ENCODE measurements around the gene CDH4. TPM values are rescaled to one million over a fixed set of nuclear protein-coding genes. Genes with fewer than 3 reads are reported as not detected.

Gene CDH4
- total RNA-seq, 2 donors from 2014 or later = 0.05 to 2.2 TPM

DNA sequence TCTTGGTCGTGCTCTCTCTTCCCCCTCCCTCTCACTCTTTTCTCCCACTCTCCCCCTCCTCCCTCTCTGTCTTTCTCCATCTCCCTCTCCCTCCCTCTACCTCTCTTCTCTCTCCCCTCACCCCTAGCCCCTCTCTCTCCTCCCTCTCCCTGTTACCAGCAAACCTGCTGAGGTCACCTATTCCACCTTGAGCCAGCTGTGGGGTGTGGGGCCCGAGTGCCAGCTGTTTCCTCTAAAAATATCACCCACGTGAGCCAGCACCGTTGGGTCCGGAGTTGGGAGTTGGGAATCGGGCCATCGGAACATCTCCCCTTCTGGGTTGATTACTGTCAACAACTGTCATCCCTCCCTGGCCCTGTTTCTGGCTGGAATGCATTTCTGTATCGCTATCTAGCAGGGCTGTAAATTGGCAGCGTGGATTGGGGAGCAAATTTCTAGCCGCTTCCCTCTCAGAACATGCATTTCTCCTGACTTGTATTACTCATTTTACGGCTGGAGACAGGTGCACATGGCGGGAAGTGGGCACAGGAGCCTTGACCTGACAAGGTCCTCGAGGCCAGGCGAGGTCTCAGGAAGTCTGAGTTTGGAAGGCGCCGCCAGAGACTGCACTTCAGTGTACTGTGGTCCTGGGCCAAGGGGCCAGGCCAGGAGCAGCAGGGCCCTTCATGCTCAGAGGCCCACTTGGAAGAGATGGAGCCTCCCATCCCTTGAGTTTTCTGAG is 165.3 kb downstream of the CDH4 start:
- 78% methylated on average over 16 of the region's 16 CpGs for WGBS
- DNase-seq (ENCODE audit: low spot score) = no peak
- TF ChIP-seq POLR2AphosphoS5 (IDR thresholded peaks at IDR 0.05) (no peak), POLR2A (IDR thresholded peaks at IDR 0.05) (no peak)
- TF ChIP-seq, protein P1, sequence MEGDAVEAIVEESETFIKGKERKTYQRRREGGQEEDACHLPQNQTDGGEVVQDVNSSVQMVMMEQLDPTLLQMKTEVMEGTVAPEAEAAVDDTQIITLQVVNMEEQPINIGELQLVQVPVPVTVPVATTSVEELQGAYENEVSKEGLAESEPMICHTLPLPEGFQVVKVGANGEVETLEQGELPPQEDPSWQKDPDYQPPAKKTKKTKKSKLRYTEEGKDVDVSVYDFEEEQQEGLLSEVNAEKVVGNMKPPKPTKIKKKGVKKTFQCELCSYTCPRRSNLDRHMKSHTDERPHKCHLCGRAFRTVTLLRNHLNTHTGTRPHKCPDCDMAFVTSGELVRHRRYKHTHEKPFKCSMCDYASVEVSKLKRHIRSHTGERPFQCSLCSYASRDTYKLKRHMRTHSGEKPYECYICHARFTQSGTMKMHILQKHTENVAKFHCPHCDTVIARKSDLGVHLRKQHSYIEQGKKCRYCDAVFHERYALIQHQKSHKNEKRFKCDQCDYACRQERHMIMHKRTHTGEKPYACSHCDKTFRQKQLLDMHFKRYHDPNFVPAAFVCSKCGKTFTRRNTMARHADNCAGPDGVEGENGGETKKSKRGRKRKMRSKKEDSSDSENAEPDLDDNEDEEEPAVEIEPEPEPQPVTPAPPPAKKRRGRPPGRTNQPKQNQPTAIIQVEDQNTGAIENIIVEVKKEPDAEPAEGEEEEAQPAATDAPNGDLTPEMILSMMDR (IDR thresholded peaks at IDR 0.05) = no peak
- Histone ChIP-seq H3K36me3 (no peaks in the 10 kb centered on the region), H3K9me3 (no peaks in the 10 kb centered on the region), H3K4me1 (replicated peaks) (no peaks in the 10 kb centered on the region), H3K27me3 (replicated peaks; ENCODE audit: insufficient read depth) (no peaks in the 10 kb centered on the region), H3K4me3 (no peak overlapping the region), H3K27ac (no peak overlapping the region)
- intact Hi-C loops (cut with DNase I) = no loop called here

DNA sequence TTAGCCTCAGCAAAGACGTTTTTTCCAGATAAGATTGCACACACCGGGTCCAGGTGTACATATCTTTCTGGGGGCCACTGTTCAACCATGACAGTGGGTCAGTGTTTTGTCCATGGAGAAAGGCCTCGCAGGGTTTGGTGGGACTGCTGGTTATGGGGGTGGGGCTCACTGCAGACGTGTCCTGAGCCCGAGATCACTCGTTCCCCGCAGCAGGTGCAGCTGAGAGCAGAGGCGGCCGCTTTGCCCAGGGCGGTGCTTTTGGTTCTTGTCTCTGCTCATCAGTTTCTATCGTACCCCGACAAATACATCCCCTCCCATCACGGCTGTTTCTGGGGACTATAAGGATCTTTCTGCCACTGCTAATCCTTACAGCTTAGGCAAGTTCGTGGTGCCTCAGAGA is 166.9 kb downstream of the CDH4 start:
- Histone ChIP-seq H3K4me1 (replicated peaks) (no peaks in the 10 kb centered on the region), H3K27me3 (replicated peaks; ENCODE audit: insufficient read depth) (no peaks in the 10 kb centered on the region), H3K9me3 (no peaks in the 10 kb centered on the region), H3K4me3 (no peak overlapping the region), H3K36me3 (no peaks in the 10 kb centered on the region), H3K27ac (no peak overlapping the region)
- DNase-seq (ENCODE audit: low spot score) = no peak
- intact Hi-C loops (cut with DNase I) = no loop called here
- 80% methylated on average over 14 of the region's 14 CpGs for WGBS
- TF ChIP-seq, protein P1 (IDR thresholded peaks at IDR 0.05) = no peak
- no peak for TF ChIP-seq POLR2A (IDR thresholded peaks at IDR 0.05)

DNA sequence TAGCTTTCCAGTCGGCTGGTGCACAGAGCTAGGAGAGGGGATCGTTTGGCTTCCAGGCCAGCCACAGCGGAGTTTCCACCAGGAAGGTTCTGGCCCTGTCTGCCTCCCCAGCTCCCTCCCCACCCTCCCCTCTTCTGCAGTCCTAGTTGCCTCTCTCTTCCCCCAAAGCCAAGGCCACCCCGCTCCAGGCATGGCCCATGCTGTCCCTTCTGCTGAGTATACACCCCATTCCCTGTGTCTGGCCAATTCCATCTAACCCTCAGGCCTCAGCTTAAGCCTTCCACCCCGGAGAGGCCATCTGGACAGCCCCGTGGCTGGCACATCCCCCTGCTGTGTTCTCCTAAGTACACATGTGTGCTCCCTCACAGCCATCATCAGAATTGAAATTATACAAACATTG is 167.4 kb downstream of the CDH4 start:
- no peaks in the 10 kb centered on the region for H3K36me3 ChIP-seq
- intact Hi-C loops (cut with DNase I) = no loop called here
- H3K27me3 ChIP-seq (replicated peaks; ENCODE audit: insufficient read depth) = no peaks in the 10 kb centered on the region
- H3K9me3 ChIP-seq = no peaks in the 10 kb centered on the region
- no peak overlapping the region for H3K4me3 ChIP-seq
- WGBS = 85% methylated on average over 6 of the region's 6 CpGs
- no peak for DNase-seq (ENCODE audit: low spot score)
- no peak overlapping the region for H3K27ac ChIP-seq
- TF ChIP-seq, protein P1 (IDR thresholded peaks at IDR 0.05) = no peak
- TF ChIP-seq POLR2A (IDR thresholded peaks at IDR 0.05) (no peak), POLR2AphosphoS5 (IDR thresholded peaks at IDR 0.05) (no peak)
- no peaks in the 10 kb centered on the region for H3K4me1 ChIP-seq (replicated peaks)

DNA sequence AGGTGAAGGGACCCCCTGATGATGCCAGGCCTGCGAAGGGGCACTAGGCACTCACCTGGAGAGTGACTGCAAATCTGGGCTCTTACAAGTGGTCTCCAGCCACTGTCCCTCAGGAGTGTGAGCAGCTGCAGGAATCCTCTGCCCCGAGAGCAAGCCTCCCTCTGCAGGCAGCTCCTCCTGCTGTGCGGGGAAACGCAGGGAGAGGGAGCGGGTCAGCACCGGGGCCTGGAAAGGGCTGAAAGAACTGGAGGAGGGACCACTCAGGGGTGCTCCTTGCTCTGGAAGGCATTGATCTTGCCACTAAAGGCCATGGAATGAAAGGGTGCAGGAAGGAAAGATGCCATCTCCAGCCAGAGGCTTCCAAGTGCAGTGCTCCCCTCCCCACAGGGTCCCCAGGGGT is 168.0 kb downstream of the CDH4 start:
- Histone ChIP-seq H3K27ac (no peak overlapping the region), H3K4me3 (no peak overlapping the region), H3K36me3 (no peaks in the 10 kb centered on the region), H3K9me3 (no peaks in the 10 kb centered on the region), H3K27me3 (replicated peaks; ENCODE audit: insufficient read depth) (no peaks in the 10 kb centered on the region), H3K4me1 (replicated peaks) (no peaks in the 10 kb centered on the region)
- intact Hi-C loops (cut with DNase I) = no loop called here
- DNase-seq (ENCODE audit: low spot score) = no peak
- no peak for TF ChIP-seq POLR2A (IDR thresholded peaks at IDR 0.05)
- TF ChIP-seq POLR2AphosphoS5 (IDR thresholded peaks at IDR 0.05) = no peak
- TF ChIP-seq, protein P1 (IDR thresholded peaks at IDR 0.05) = no peak
- 96% methylated on average over 6 of the region's 6 CpGs for WGBS

DNA sequence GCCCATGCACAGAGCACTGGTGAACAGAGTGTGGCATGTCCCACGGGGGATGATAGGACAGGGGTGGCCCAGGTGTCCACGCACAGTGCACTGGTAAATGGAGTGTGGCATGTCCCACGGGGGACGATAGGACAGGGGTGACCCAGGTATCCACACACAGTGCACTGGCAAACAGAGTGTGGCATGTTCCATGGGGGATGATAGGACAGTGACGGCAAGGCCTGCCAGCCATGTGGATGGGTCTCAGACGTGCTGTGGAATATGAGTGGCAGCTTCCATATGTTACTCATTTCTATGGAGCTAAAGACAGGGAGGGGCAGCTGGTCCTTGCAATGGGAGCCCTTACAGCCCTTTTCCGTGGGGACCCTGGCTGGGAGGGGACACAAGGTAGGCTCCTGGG is 168.7 kb downstream of the CDH4 start:
- 90% methylated on average over 7 of the region's 7 CpGs for WGBS
- H3K36me3 ChIP-seq = no peaks in the 10 kb centered on the region
- no peak overlapping the region for H3K27ac ChIP-seq
- H3K9me3 ChIP-seq = no peaks in the 10 kb centered on the region
- TF ChIP-seq POLR2A (IDR thresholded peaks at IDR 0.05) (no peak), POLR2AphosphoS5 (IDR thresholded peaks at IDR 0.05) (no peak)
- TF ChIP-seq, protein P1 (IDR thresholded peaks at IDR 0.05) = no peak
- no peaks in the 10 kb centered on the region for H3K27me3 ChIP-seq (replicated peaks; ENCODE audit: insufficient read depth)
- DNase-seq (ENCODE audit: low spot score) = no peak
- no peak overlapping the region for H3K4me3 ChIP-seq
- intact Hi-C loops (cut with DNase I) = no loop called here
- H3K4me1 ChIP-seq (replicated peaks) = no peaks in the 10 kb centered on the region

Measured in prostate gland (tissue), 2 donors.